Colonic mucosa (tissue), 4 donors: ENCODE measurements around the gene LYST. TPM values are rescaled to one million over a fixed set of nuclear protein-coding genes. Genes with fewer than 3 reads are reported as not detected.

ENCODE experiments used
- DNase-seq: peaks from one replicate; pipeline ENCODE4 v3.0.0-alpha.2; 2020
- H3K27ac ChIP-seq: fragments of 200-600 bp; one replicate; pipeline ENCODE4 v1.8.0; 2021
- H3K27me3 ChIP-seq: fragments of 200-600 bp; one replicate; pipeline ENCODE4 v1.8.0; 2021
- H3K36me3 ChIP-seq: fragments of 200-600 bp; one replicate; pipeline ENCODE4 v1.8.0; 2021
- H3K4me1 ChIP-seq: fragments of 200-600 bp; one replicate; pipeline ENCODE4 v1.8.0; 2021; ENCODE audit warnings: mild to moderate bottlenecking
- H3K4me3 ChIP-seq: fragments of 200-600 bp; one replicate; pipeline ENCODE4 v1.8.0; 2021
- H3K9ac ChIP-seq, 2 donors: one replicate each; pipeline ENCODE4 v1.7.0; 2013; ENCODE audit warnings: control low read depth in 2 of 2, low read depth in 2 of 2, low read length in 2 of 2
- H3K9me3 ChIP-seq: fragments of 200-600 bp; one replicate; pipeline ENCODE4 v1.8.0; 2021
- CTCF ChIP-seq: fragments of 200-600 bp; IDR thresholded peaks from one replicate; pipeline ENCODE4 v1.8.0; 2022; ENCODE audit warnings: antibody characterized with exemption, mild to moderate bottlenecking
- intact Hi-C: fragments of 100-400 bp; cut with DNase I; formaldehyde crosslinking; loops from one replicate; pipeline ENCODE4 v1.14.1; 2022
- total RNA-seq, 2 donors: library from RNA; stranded (reverse); fragmentation: NEBNext Ultra II Directional in 1 of 2; extraction: Animal tissue kit (Norgen Biotek cat#: 25700) in 1 of 2; gene quantifications; one replicate each; pipeline ENCODE4 v1.2.1, GENCODE V29; 2021
- donor health status: healthy.
- donor health status: DM: no; HTN: no; CAD: no.
- donor health status: DM: no; HTN: no; CAD: no.

The LYST gene
- total RNA-seq, 2 donors from 2014 or later, result 13.7 to 20.0 TPM

GRCh38 chr1:235726557-235726956 lies 140.1 kb downstream of the LYST start:
- H3K27me3 ChIP-seq, result no peaks in the 10 kb centered on the region
- intact Hi-C loops, result no loop called here
- H3K36me3 ChIP-seq, result no peaks in the 10 kb centered on the region

GRCh38 chr1:235725434-235725833 lies 141.3 kb downstream of the LYST start:
- no peaks in the 10 kb centered on the region for H3K9me3 ChIP-seq
- no peaks in the 10 kb centered on the region for H3K4me1 ChIP-seq
- H3K27ac ChIP-seq, result no peak overlapping the region
- H3K36me3 ChIP-seq, result no peaks in the 10 kb centered on the region
- no peak for TF ChIP-seq CTCF
- H3K4me3 ChIP-seq, result no peak overlapping the region
- intact Hi-C loops, result no loop called here
- H3K27me3 ChIP-seq, result no peaks in the 10 kb centered on the region
- DNase-seq, result no peak
- no peak overlapping the region for H3K9ac ChIP-seq

More at GRCh38 chr1:235726557-235726956, 140.1 kb downstream of the LYST start:
- no peaks in the 10 kb centered on the region for H3K4me1 ChIP-seq
- no peak for TF ChIP-seq CTCF
- DNase-seq, result no peak
- H3K4me3 ChIP-seq, result no peak overlapping the region
- no peak overlapping the region for H3K27ac ChIP-seq
- no peaks in the 10 kb centered on the region for H3K9me3 ChIP-seq
- no peak overlapping the region for H3K9ac ChIP-seq

- no peaks in the 10 kb centered on the region for H3K27me3 ChIP-seq
- no peak overlapping the region for H3K27ac ChIP-seq
- DNase-seq, result no peak
- no peak for TF ChIP-seq CTCF
- H3K9ac ChIP-seq, result no peak overlapping the region
- no peak overlapping the region for H3K4me3 ChIP-seq
- intact Hi-C loops, result no loop called here
- H3K4me1 ChIP-seq, result no peaks in the 10 kb centered on the region
- no peaks in the 10 kb centered on the region for H3K9me3 ChIP-seq
- no peaks in the 10 kb centered on the region for H3K36me3 ChIP-seq
Observed at GRCh38 chr1:235724730-235725129, 142.0 kb downstream of the LYST start.

GRCh38 chr1:235722858-235723257 lies 143.8 kb downstream of the LYST start:
- Histone ChIP-seq H3K36me3 (no peaks in the 10 kb centered on the region), H3K4me3 (no peak overlapping the region), H3K9ac (no peak overlapping the region), H3K27ac (no peak overlapping the region), H3K27me3 (no peaks in the 10 kb centered on the region), H3K4me1 (no peaks in the 10 kb centered on the region), H3K9me3 (no peaks in the 10 kb centered on the region)
- intact Hi-C loops, result no loop called here
- DNase-seq, result no peak
- TF ChIP-seq CTCF, result no peak

- Histone ChIP-seq H3K27me3 (no peaks in the 10 kb centered on the region), H3K4me3 (no peak overlapping the region), H3K27ac (no peak overlapping the region), H3K9ac (no peak overlapping the region), H3K36me3 (no peaks in the 10 kb centered on the region), H3K9me3 (no peaks in the 10 kb centered on the region), H3K4me1 (no peaks in the 10 kb centered on the region)
- DNase-seq, result no peak
- TF ChIP-seq CTCF, result no peak
- intact Hi-C loops, result no loop called here
Observed at GRCh38 chr1:235721982-235722381, 144.7 kb downstream of the LYST start.

GRCh38 chr1:235720544-235720943 lies 146.2 kb downstream of the LYST start:
- no peaks in the 10 kb centered on the region for H3K4me1 ChIP-seq
- DNase-seq, result no peak
- no peaks in the 10 kb centered on the region for H3K36me3 ChIP-seq
- no peak for TF ChIP-seq CTCF
- no peaks in the 10 kb centered on the region for H3K9me3 ChIP-seq
- intact Hi-C loops, result no loop called here
- H3K27ac ChIP-seq, result no peak overlapping the region
- no peak overlapping the region for H3K4me3 ChIP-seq
- no peak overlapping the region for H3K9ac ChIP-seq
- no peaks in the 10 kb centered on the region for H3K27me3 ChIP-seq
